Osteocyte (in vitro differentiated cells): Measurements from ENCODE around the gene DECR2. TPM values are rescaled to one million over a fixed set of nuclear protein-coding genes. Genes with fewer than 3 reads are reported as not detected.

Experiments
- DNase-seq: peaks from one replicate; pipeline ENCODE4 v3.0.0; 2021; ENCODE audit warnings: mixed read lengths; ENCODE audit not compliant: unreplicated experiment; ENCODE audit errors: extremely low spot score
- H3K27ac Mint-ChIP-seq: one replicate; pipeline ENCODE4 v1.8.0; 2021; ENCODE audit warnings: mild to moderate bottlenecking, mixed read lengths; ENCODE audit not compliant: unreplicated experiment
- H3K27me3 Mint-ChIP-seq: one replicate; pipeline ENCODE4 v1.8.0; 2021; ENCODE audit warnings: mixed read lengths; ENCODE audit not compliant: unreplicated experiment
- H3K36me3 Mint-ChIP-seq: one replicate; pipeline ENCODE4 v1.8.0; 2021; ENCODE audit warnings: mixed read lengths; ENCODE audit not compliant: unreplicated experiment
- H3K4me1 Mint-ChIP-seq: one replicate; pipeline ENCODE4 v1.8.0; 2021; ENCODE audit warnings: mixed read lengths; ENCODE audit not compliant: unreplicated experiment
- H3K4me3 Mint-ChIP-seq: one replicate; pipeline ENCODE4 v1.8.0; 2021; ENCODE audit warnings: mild to moderate bottlenecking, moderate library complexity, mixed read lengths; ENCODE audit not compliant: unreplicated experiment
- H3K9me3 Mint-ChIP-seq: one replicate; pipeline ENCODE4 v1.8.0; 2021; ENCODE audit warnings: mixed read lengths; ENCODE audit not compliant: unreplicated experiment
- CTCF ChIP-seq: fragments of 200-600 bp; sonication (generic); IDR thresholded peaks from 2 replicates; pipeline ENCODE4 v1.5.0; 2021; ENCODE audit warnings: antibody characterized with exemption, mild to moderate bottlenecking, moderate library complexity
- total RNA-seq: library from RNA; stranded (reverse); gene quantifications from 2 replicates; pipeline ENCODE4 v1.2.1, GENCODE V29; 2021

The DECR2 gene
- total RNA-seq, 1 donor from 2014 or later: 23.4 TPM

GRCh38 chr16:456891-457483, 55.3 kb downstream of the DECR2 start:
- DNase-seq: no peak

GRCh38 chr16:457732-458400, 56.2 kb downstream of the DECR2 start:
- H3K27ac Mint-ChIP-seq: peak overlapping the region; percentile 73
- TF ChIP-seq CTCF: no peak
- H3K9me3 Mint-ChIP-seq: no peaks in the 10 kb centered on the region
- H3K4me1 Mint-ChIP-seq: peaks cover 23% of the 10 kb centered on the region
- no peaks in the 10 kb centered on the region for H3K27me3 Mint-ChIP-seq
- H3K36me3 Mint-ChIP-seq: peaks cover 9% of the 10 kb centered on the region
- H3K4me3 Mint-ChIP-seq: no peak overlapping the region
- DNase-seq: no peak

More at GRCh38 chr16:456891-457483, 55.3 kb downstream of the DECR2 start:
- Mint-ChIP-seq H3K4me1 (peaks cover 23% of the 10 kb centered on the region), H3K27ac (peak overlapping the region; percentile 73), H3K4me3 (no peak overlapping the region), H3K9me3 (no peaks in the 10 kb centered on the region), H3K27me3 (no peaks in the 10 kb centered on the region), H3K36me3 (peaks cover 7% of the 10 kb centered on the region)
- no peak for TF ChIP-seq CTCF

GRCh38 chr16:459761-460160, 58.1 kb downstream of the DECR2 start:
- Mint-ChIP-seq H3K27me3 (no peaks in the 10 kb centered on the region), H3K36me3 (peaks cover 15% of the 10 kb centered on the region), H3K9me3 (no peaks in the 10 kb centered on the region), H3K4me1 (peaks cover 20% of the 10 kb centered on the region), H3K27ac (no peak overlapping the region), H3K4me3 (no peak overlapping the region)
- DNase-seq: no peak
- no peak for TF ChIP-seq CTCF

GRCh38 chr16:460787-461186, 59.1 kb downstream of the DECR2 start:
- peaks cover 15% of the 10 kb centered on the region for H3K36me3 Mint-ChIP-seq
- no peaks in the 10 kb centered on the region for H3K9me3 Mint-ChIP-seq
- peaks cover 20% of the 10 kb centered on the region for H3K4me1 Mint-ChIP-seq
- H3K27me3 Mint-ChIP-seq: no peaks in the 10 kb centered on the region
- TF ChIP-seq CTCF: no peak
- no peak overlapping the region for H3K4me3 Mint-ChIP-seq
- H3K27ac Mint-ChIP-seq: no peak overlapping the region
- DNase-seq: no peak

Other genes with a start within 250 kb of the DECR2 start
- gene HBZ, start 249.2 kb upstream of the DECR2 start, total RNA-seq: not detected in 2 replicates
- gene HBM, start 235.9 kb upstream of the DECR2 start, total RNA-seq: not detected in 2 replicates
- not detected in 2 replicates for gene HBA2, start 229.0 kb upstream of the DECR2 start, total RNA-seq
- not detected in 2 replicates for gene HBA1, start 225.2 kb upstream of the DECR2 start, total RNA-seq
- gene HBQ1, start 221.4 kb upstream of the DECR2 start, total RNA-seq: not detected in 2 replicates
- 103 and 104 TPM in 2 replicates for gene LUC7L, start 172.4 kb upstream of the DECR2 start, total RNA-seq
- gene FAM234A, start 167.1 kb upstream of the DECR2 start, total RNA-seq: 171 and 185 TPM in 2 replicates
- 6.2 and 9.5 TPM in 2 replicates for gene RGS11, start 125.9 kb upstream of the DECR2 start, total RNA-seq
- 0.54 TPM in 1 of 2 replicates, not detected in the other for gene ARHGDIG, start 121.3 kb upstream of the DECR2 start, total RNA-seq
- not detected in 2 replicates for gene PDIA2, start 118.7 kb upstream of the DECR2 start, total RNA-seq
- 31.5 and 33.0 TPM in 2 replicates for gene AXIN1, start 49.2 kb upstream of the DECR2 start, total RNA-seq
- gene MRPL28, start 31.3 kb upstream of the DECR2 start, total RNA-seq: 71.7 and 74.3 TPM in 2 replicates
- gene PGAP6, start 19.9 kb upstream of the DECR2 start, total RNA-seq: 59.3 and 61.6 TPM in 2 replicates
- 148 and 157 TPM in 2 replicates for gene NME4, start 4.7 kb upstream of the DECR2 start, total RNA-seq
- 60.2 and 65.2 TPM in 2 replicates for gene RAB11FIP3, start 23.8 kb downstream of the DECR2 start, total RNA-seq
- gene CAPN15, start 125.8 kb downstream of the DECR2 start, total RNA-seq: 38.3 and 39.9 TPM in 2 replicates
- not detected in 2 replicates for gene PRR35, start 158.5 kb downstream of the DECR2 start, total RNA-seq
- 0.57 and 1.7 TPM in 2 replicates for gene NHLRC4, start 165.1 kb downstream of the DECR2 start, total RNA-seq
- gene PIGQ, start 168.1 kb downstream of the DECR2 start, total RNA-seq: 62.0 and 63.6 TPM in 2 replicates
- 17.1 and 20.0 TPM in 2 replicates for gene RAB40C, start 188.2 kb downstream of the DECR2 start, total RNA-seq
- 0.47 and 0.56 TPM in 2 replicates for gene WFIKKN1, start 229.1 kb downstream of the DECR2 start, total RNA-seq
- 58.2 and 69.8 TPM in 2 replicates for gene METTL26, start 234.4 kb downstream of the DECR2 start, total RNA-seq
- 11.3 and 14.8 TPM in 2 replicates for gene MCRIP2, start 239.9 kb downstream of the DECR2 start, total RNA-seq
- gene WDR90, start 247.5 kb downstream of the DECR2 start, total RNA-seq: 28.2 and 38.9 TPM in 2 replicates